PFSK-1 (cell line): ENCODE data around the gene HSD3B2.

ENCODE experiments used
- FOXP2 ChIP-seq: optimal IDR thresholded peaks from 2 replicates; pipeline ENCODE3; 2011; ENCODE audit warnings: borderline replicate concordance, control low read depth, inconsistent platforms; ENCODE audit not compliant: insufficient read depth; ENCODE audit errors: extremely low read length, extremely low read depth
- POLR2AphosphoS5 ChIP-seq: IDR thresholded peaks from 2 replicates; pipeline ENCODE4 v1.6.1; 2012; ENCODE audit warnings: low read depth, mild to moderate bottlenecking, control low read depth, low read length, moderate library complexity
- REST ChIP-seq, 2 experiments: IDR thresholded peaks; 2 replicates each; pipeline versions ENCODE4 v1.6.1 to v1.8.0; 2011 to 2012; ENCODE audit warnings: low read depth in 2 of 2, low read length in 2 of 2, control low read depth in 1 of 2, inconsistent platforms in 1 of 2, mild to moderate bottlenecking in 1 of 2, moderate library complexity in 1 of 2; ENCODE audit not compliant: insufficient read depth in 1 of 2
- SIN3A ChIP-seq: IDR thresholded peaks from 2 replicates; pipeline ENCODE4 v1.6.1; 2012; ENCODE audit warnings: mild to moderate bottlenecking, low read length, moderate library complexity, borderline replicate concordance; ENCODE audit not compliant: insufficient read depth
- TAF1 ChIP-seq: IDR thresholded peaks from 2 replicates; pipeline ENCODE4 v1.6.1; 2012; ENCODE audit warnings: low read length, control low read depth, borderline replicate concordance; ENCODE audit not compliant: insufficient read depth

The HSD3B2 gene

GRCh38 chr1:119469741-119470140 is 54.8 kb downstream of the HSD3B2 start:
- TF ChIP-seq REST (IDR thresholded peaks at IDR 0.05; ENCODE audit: insufficient read depth in 1 of 2, low read depth in 2 of 2, low read length in 2 of 2) (no peak), TAF1 (no peak), FOXP2 (no peak), POLR2AphosphoS5 (no peak), SIN3A (no peak)

- TF ChIP-seq FOXP2: no peak
- no peak for TF ChIP-seq SIN3A
- no peak for TF ChIP-seq POLR2AphosphoS5
- TF ChIP-seq REST (IDR thresholded peaks at IDR 0.05; ENCODE audit: insufficient read depth in 1 of 2, low read depth in 2 of 2, low read length in 2 of 2): no peak
- no peak for TF ChIP-seq TAF1
Measured at GRCh38 chr1:119470377-119470776, 55.4 kb downstream of the HSD3B2 start.

- no peak for TF ChIP-seq SIN3A
- no peak for TF ChIP-seq TAF1
- TF ChIP-seq REST (IDR thresholded peaks at IDR 0.05; ENCODE audit: insufficient read depth in 1 of 2, low read depth in 2 of 2, low read length in 2 of 2): no peak
- no peak for TF ChIP-seq FOXP2
- TF ChIP-seq POLR2AphosphoS5: no peak
Measured at GRCh38 chr1:119470958-119471357, 56.0 kb downstream of the HSD3B2 start.

GRCh38 chr1:119471566-119471965 is 56.6 kb downstream of the HSD3B2 start:
- TF ChIP-seq FOXP2: no peak

DNA sequence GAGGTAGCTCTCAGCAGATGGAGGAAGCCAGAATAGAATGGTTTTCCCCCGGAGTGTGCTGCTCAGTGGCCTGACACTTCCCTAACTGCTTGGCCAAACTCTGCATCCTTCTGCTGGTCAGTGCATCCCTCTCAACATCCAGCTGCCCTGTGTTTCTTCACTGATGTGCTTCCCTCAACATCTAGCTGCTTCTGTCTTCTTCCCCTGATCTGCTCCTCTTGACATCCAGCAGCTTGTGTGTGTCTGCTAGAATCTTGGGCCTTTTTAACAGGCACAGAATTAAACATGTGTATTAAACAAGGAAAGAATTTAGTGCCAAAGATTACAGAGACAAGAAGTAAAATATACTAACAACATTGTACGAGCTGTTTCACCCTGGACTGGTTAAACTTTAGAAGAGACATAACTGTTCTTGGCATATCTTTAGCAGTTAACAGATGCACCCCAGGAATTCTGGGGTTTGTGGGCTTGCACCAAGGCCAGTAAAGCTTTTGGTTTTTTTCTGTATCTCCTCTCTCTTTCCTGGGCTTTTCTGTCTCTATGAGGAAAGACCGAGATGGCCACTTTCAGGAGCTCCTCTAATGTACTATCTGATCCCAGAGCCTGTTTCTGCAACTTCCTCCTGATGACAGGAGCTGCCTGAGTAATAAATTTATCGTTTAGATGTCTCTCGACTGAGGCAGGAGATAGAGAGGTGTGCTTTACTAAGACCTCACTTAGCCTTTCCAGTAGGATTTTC is 57.3 kb downstream of the HSD3B2 start:
- TF ChIP-seq FOXP2 (no peak), POLR2AphosphoS5 (no peak), TAF1 (no peak), SIN3A (no peak), REST (IDR thresholded peaks at IDR 0.05; ENCODE audit: insufficient read depth in 1 of 2, low read depth in 2 of 2, low read length in 2 of 2) (no peak)
